H1 (cell line): ENCODE data around the gene CHDH. TPM values are rescaled to one million over a fixed set of nuclear protein-coding genes. Genes with fewer than 3 reads are reported as not detected.
A peak's percentile ranks its signal among the peaks of the same experiment; 100 is the strongest.

ENCODE experiments used
- CTCF ChIA-PET: fragments of 300-600 bp; sonication (Branson Sonifier 250); formaldehyde crosslinking; loops from one replicate; lab custom pipeline; 2021; ENCODE audit not compliant: partially characterized antibody; lab: Charles Lee
- POLR2A ChIA-PET: fragments of 300-600 bp; sonication (Branson Sonifier 250); formaldehyde crosslinking; loops from one replicate; lab custom pipeline; 2021; ENCODE audit warnings: inconsistent platforms; ENCODE audit not compliant: partially characterized antibody; lab: Charles Lee
- DNase-seq, 2 experiments: peaks; one replicate each; pipeline versions ENCODE4 v3.0.0 to v3.0.0-alpha.2; 2010 to 2022; ENCODE audit warnings: low spot score in 2 of 2, low read depth in 1 of 2, mixed read lengths in 1 of 2
- FAIRE-seq: peaks from 2 replicates; lab custom pipeline; 2011; peaks lifted over from hg19 to GRCh38; lab: Jason Lieb, UNC
- H2AFZ ChIP-seq: 2 replicates; pipeline ENCODE4 v1.8.1; 2012; ENCODE audit warnings: low read length, inconsistent platforms
- H2AK5ac ChIP-seq: 2 replicates; pipeline ENCODE4 v1.6.1; 2013; ENCODE audit warnings: low read depth, low read length
- H2BK120ac ChIP-seq: replicated peaks from 2 replicates; pipeline ENCODE3; 2013; ENCODE audit warnings: low read depth, low read length, inconsistent platforms
- H2BK12ac ChIP-seq: 2 replicates; pipeline ENCODE4 v1.6.1; 2013; ENCODE audit warnings: low read depth, low read length
- H2BK15ac ChIP-seq: 2 replicates; pipeline ENCODE4 v1.6.1; 2013; ENCODE audit warnings: low read length
- H2BK20ac ChIP-seq: 2 replicates; pipeline ENCODE4 v1.6.1; 2013; ENCODE audit warnings: low read length
- H2BK5ac ChIP-seq: 2 replicates; pipeline ENCODE4 v1.6.1; 2013; ENCODE audit warnings: low read depth, low read length
- H3K14ac ChIP-seq: 2 replicates; pipeline ENCODE4 v1.6.1; 2013; ENCODE audit warnings: inconsistent platforms; ENCODE audit not compliant: insufficient read length
- H3K18ac ChIP-seq: 2 replicates; pipeline ENCODE4 v1.6.1; 2013; ENCODE audit warnings: low read length; ENCODE audit errors: extremely low read depth
- H3K23ac ChIP-seq: 2 replicates; pipeline ENCODE4 v1.6.1; 2013; ENCODE audit warnings: inconsistent platforms; ENCODE audit not compliant: insufficient read length
- H3K23me2 ChIP-seq: 2 replicates; pipeline ENCODE4 v1.6.1; 2013; ENCODE audit warnings: low read depth, low read length
- H3K27ac ChIP-seq: 2 replicates; pipeline ENCODE4 v1.6.1; 2011; ENCODE audit warnings: low read depth, low read length, inconsistent platforms
- H3K27me3 ChIP-seq, 4 experiments: replicated peaks in 1 of 4; 1 replicate in 1 of 4; 2 replicates in 3 of 4; pipeline versions ENCODE4 v1.6.1 to v1.8.1; 2011 to 2013; ENCODE audit warnings: low read length in 3 of 4, mild to moderate bottlenecking in 3 of 4, inconsistent platforms in 2 of 4, mixed read lengths in 2 of 4, moderate library complexity in 1 of 4; ENCODE audit not compliant: control insufficient read depth in 3 of 4, insufficient read depth in 3 of 4; ENCODE audit errors: extremely low read depth in 1 of 4
- H3K36me3 ChIP-seq, 4 experiments: 2 replicates each; pipeline versions ENCODE4 v1.6.1 to v1.8.1; 2011 to 2013; ENCODE audit warnings: mild to moderate bottlenecking in 4 of 4, low read length in 3 of 4, moderate library complexity in 2 of 4, control low read depth in 1 of 4, inconsistent platforms in 1 of 4; ENCODE audit not compliant: insufficient read depth in 4 of 4, control insufficient read depth in 2 of 4
- H3K4ac ChIP-seq: replicated peaks from 2 replicates; pipeline ENCODE3; 2013; ENCODE audit warnings: low read length, low read depth, mixed read lengths, inconsistent platforms; ENCODE audit not compliant: insufficient read length
- H3K4me1 ChIP-seq, 4 experiments: replicated peaks in 1 of 4; 1 replicate in 1 of 4; 2 replicates in 3 of 4; pipeline versions ENCODE4 v1.6.1 to v1.8.1; 2011 to 2013; ENCODE audit warnings: low read length in 3 of 4, inconsistent platforms in 2 of 4, mixed read lengths in 1 of 4; ENCODE audit not compliant: insufficient read depth in 4 of 4, control insufficient read depth in 3 of 4
- H3K4me2 ChIP-seq, 2 experiments: 2 replicates each; pipeline versions ENCODE4 v1.6.1 to v1.8.1; 2011 to 2013; ENCODE audit warnings: low read depth in 2 of 2, low read length in 2 of 2, control low read depth in 1 of 2, inconsistent platforms in 1 of 2, mild to moderate bottlenecking in 1 of 2; ENCODE audit not compliant: insufficient read depth in 1 of 2
- H3K4me3 ChIP-seq, 4 experiments: fragments of 200-600, 300-600 bp in 1 of 4; sonication (generic), shearing (Covaris generic), sonication (Bioruptor Twin) in 1 of 4; 2 replicates each; pipeline versions ENCODE4 v1.5.1 to v1.8.1; 2011 to 2016; ENCODE audit warnings: low read length in 4 of 4, low read depth in 3 of 4, control low read depth in 2 of 4, inconsistent platforms in 2 of 4, mild to moderate bottlenecking in 2 of 4, mixed read lengths in 1 of 4, moderate library complexity in 1 of 4; ENCODE audit not compliant: insufficient read depth in 2 of 4; ENCODE audit errors: extremely low read depth in 1 of 4
- H3K56ac ChIP-seq: replicated peaks from 2 replicates; pipeline ENCODE3; 2013; ENCODE audit warnings: low read depth, mild to moderate bottlenecking, mixed read lengths, low read length, inconsistent platforms; ENCODE audit not compliant: insufficient read length
- H3K79me1 ChIP-seq: 2 replicates; pipeline ENCODE4 v1.6.1; 2013; ENCODE audit warnings: low read depth, low read length, control low read depth
- H3K79me2 ChIP-seq, 2 experiments: 2 replicates each; pipeline versions ENCODE4 v1.6.1 to v1.8.1; 2012 to 2013; ENCODE audit warnings: low read length in 2 of 2, mild to moderate bottlenecking in 2 of 2, inconsistent platforms in 1 of 2; ENCODE audit not compliant: insufficient read depth in 2 of 2, control insufficient read depth in 1 of 2
- H3K9ac ChIP-seq, 4 experiments: replicated peaks in 1 of 4; 1 replicate in 1 of 4; 2 replicates in 3 of 4; pipeline versions ENCODE4 v1.6.1 to v1.8.1; 2011 to 2013; ENCODE audit warnings: low read depth in 3 of 4, low read length in 3 of 4, control low read depth in 2 of 4, mild to moderate bottlenecking in 2 of 4, moderate library complexity in 2 of 4, inconsistent platforms in 1 of 4; ENCODE audit errors: extremely low read depth in 1 of 4
- H3K9me3 ChIP-seq, 2 experiments: 2 replicates each; pipeline versions ENCODE4 v1.6.1 to v1.8.1; 2012 to 2013; ENCODE audit warnings: mild to moderate bottlenecking in 2 of 2, moderate library complexity in 2 of 2, control low read depth in 1 of 2, inconsistent platforms in 1 of 2, low read depth in 1 of 2, low read length in 1 of 2, mixed read lengths in 1 of 2; ENCODE audit not compliant: insufficient read depth in 2 of 2
- H4K20me1 ChIP-seq, 2 experiments: replicated peaks in 1 of 2; 2 replicates each; pipeline versions ENCODE3 to v1.8.1; 2011 to 2013; ENCODE audit warnings: inconsistent platforms in 2 of 2, low read length in 2 of 2, mild to moderate bottlenecking in 1 of 2; ENCODE audit not compliant: insufficient read depth in 2 of 2, control insufficient read depth in 1 of 2
- H4K5ac ChIP-seq: 2 replicates; pipeline ENCODE4 v1.6.1; 2013; ENCODE audit warnings: low read length, low read depth, mixed read lengths, inconsistent platforms; ENCODE audit not compliant: insufficient read length
- H4K8ac ChIP-seq: 2 replicates; pipeline ENCODE4 v1.8.0; 2013; ENCODE audit warnings: mild to moderate bottlenecking, moderate library complexity, low read length, inconsistent platforms; ENCODE audit not compliant: insufficient read depth; ENCODE audit errors: extremely low read depth
- H4K91ac ChIP-seq: replicated peaks from 2 replicates; pipeline ENCODE3; 2013; ENCODE audit warnings: low read length, mixed read lengths, inconsistent platforms; ENCODE audit not compliant: insufficient read length
- ASH2L ChIP-seq: fragments of 200-600, 300-600 bp; sonication (generic); IDR thresholded peaks from one replicate; pipeline ENCODE4 v1.7.1; 2017; ENCODE audit warnings: low read length
- ZNF274 ChIP-seq: IDR thresholded peaks from 2 replicates; pipeline ENCODE4 v1.7.0; 2012; ENCODE audit warnings: low read length, borderline replicate concordance; ENCODE audit errors: extremely low read depth
- WGBS, 2 experiments: shearing (Covaris generic) in 1 of 2; methylation state at CpG; one replicate each; pipeline versions ENCODE4 v1.1.6 to v1.1.7; 2013 to 2015; ENCODE audit warnings: low lambda C conversion rate in 2 of 2, mixed read lengths in 2 of 2, inconsistent platforms in 1 of 2, low coverage in 1 of 2, missing lambda C conversion rate in 1 of 2; ENCODE audit not compliant: insufficient replicate concordance in 2 of 2, insufficient coverage in 1 of 2, insufficient read length in 1 of 2; ENCODE audit errors: extremely low coverage in 1 of 2, missing lambda C conversion rate in 1 of 2; 5-methylcytosine and 5-hydroxymethylcytosine counted together
- polyA plus RNA-seq, 7 experiments: library from polyadenylated mRNA; depleted of rRNA in 3 of 7; stranded (reverse) in 5 of 7; unstranded in 2 of 7; fragments of >200 nt in 5 of 7; fragments of 200-250 nt in 2 of 7; gene quantifications; 1 replicate in 5 of 7; 2 replicates in 1 of 7; 4 replicates in 1 of 7; pipeline versions ENCODE4 v1.2.1 to v1.2.3, GENCODE V29; 2011 to 2013; ENCODE audit warnings: missing spikeins in 2 of 7, mixed read lengths in 2 of 7
- total RNA-seq: library from RNA; stranded (reverse); fragmentation: NEBNext Ultra II Directional; extraction: Animal tissue kit (Norgen Biotek cat#: 25700); gene quantifications from 2 replicates; pipeline ENCODE4 v1.2.1, GENCODE V29; 2021

The CHDH gene
- total and polyA plus RNA-seq, 2 of the 8 experiments (the other 6 are each of a cell fraction or from before 2014, with no cell fraction given): 4.9 to 10.3 TPM

- POLR2A ChIA-PET: interaction anchor here (0.7 to 1.9 kb wide), 7 partner anchors 9 to 37 kb away, joined by 3 to 7 read pairs (median 4); partner anchors contain the start of gene ACTR8
- H3K27ac ChIP-seq: 0 out of 2 replicates have a peak overlapping the region, but pooled peaks have one; percentile 0
- CTCF ChIA-PET: interaction anchor here (0.8 to 3.5 kb wide), 9 partner anchors 10 to 139 kb away, joined by 3 to 23 read pairs (median 3); no protein-coding TSS in a partner anchor
- H3K9me3 ChIP-seq: no peaks in the 10 kb centered on the region
- H2BK12ac ChIP-seq: no peak overlapping the region
- FAIRE-seq: no peak
- H3K36me3 ChIP-seq: peaks cover 0 to 2% (median 0%) of the 10 kb centered on the region in 4 experiments; a peak in 2 of 8 replicates
- H2BK120ac ChIP-seq: no peak overlapping the region
- H3K9ac ChIP-seq: peak overlapping the region; percentile 31 to 85 (median 72); a peak in 6 of 7 replicates
- H3K79me2 ChIP-seq: peaks cover 0 to 1% of the 10 kb centered on the region in 2 experiments; a peak in 1 of 4 replicates
- 0 out of 2 replicates have a peak overlapping the region, but pooled peaks have one; percentile 49 for H2BK5ac ChIP-seq
- H3K4ac ChIP-seq: no peak overlapping the region
- peak overlapping the region; percentile 47 to 79 (median 72) for H3K4me3 ChIP-seq
- H4K8ac ChIP-seq: peak overlapping the region; percentile 45; the same call in 1 of the 2 replicates
- no peak overlapping the region for H4K91ac ChIP-seq
- DNase-seq: peak in 1 of 2 experiments; percentile 83
- peaks cover 12% of the 10 kb centered on the region for H3K79me1 ChIP-seq
- H2BK20ac ChIP-seq: no peak overlapping the region
- no peak overlapping the region for H3K56ac ChIP-seq
- TF ChIP-seq ZNF274 (no peak), ASH2L (peak; percentile 75)
- H2AFZ ChIP-seq: no peak overlapping the region
- no peak overlapping the region for H3K23ac ChIP-seq
- peaks cover 19 to 30% (median 22%) of the 10 kb centered on the region in 4 experiments for H3K4me1 ChIP-seq
- H3K27me3 ChIP-seq: peaks cover 3 to 16% (median 9%) of the 10 kb centered on the region in 4 experiments
- no peak overlapping the region for H4K5ac ChIP-seq
- H3K4me2 ChIP-seq: peak overlapping the region; percentile 69 to 90
- peak overlapping the region; percentile 95; the same call in 1 of the 2 replicates for H2BK15ac ChIP-seq
- no peak overlapping the region for H3K18ac ChIP-seq
- WGBS, 2 experiments: 1% methylated on average over 32 of the region's 34 CpGs; no CpG with 5 or more reads in 1 of the 2 experiments
- peaks cover 0 to 3% of the 10 kb centered on the region in 2 experiments for H4K20me1 ChIP-seq
- no peak overlapping the region for H2AK5ac ChIP-seq
- H3K23me2 ChIP-seq: peaks cover 10% of the 10 kb centered on the region
- no peak overlapping the region for H3K14ac ChIP-seq
Measured at GRCh38 chr3:53845881-53846133, 412 bp downstream of the CHDH start.
